HepG2 (cell line): ENCODE measurements around the gene SPRED3. TPM values are rescaled to one million over a fixed set of nuclear protein-coding genes. Genes with fewer than 3 reads are reported as not detected.

ENCODE experiments used
- AHR ChIP-seq: IDR thresholded peaks from 2 replicates; pipeline ENCODE4 v1.6.1; 2018; ENCODE audit warnings: missing genetic modification reagents, missing compliant biosample characterization
- KDM5B ChIP-seq: sonication (generic); formaldehyde crosslinking; IDR thresholded peaks from 2 replicates; pipeline ENCODE4 v1.4.0; 2020; ENCODE audit warnings: missing genetic modification reagents, mild to moderate bottlenecking, borderline replicate concordance
- THYN1 ChIP-seq: sonication (generic); formaldehyde crosslinking; IDR thresholded peaks from 2 replicates; pipeline ENCODE4 v1.8.1; 2023; ENCODE audit warnings: low read depth, mild to moderate bottlenecking, moderate library complexity, missing genetic modification reagents, borderline replicate concordance
- TMF1 ChIP-seq: sonication (generic); formaldehyde crosslinking; IDR thresholded peaks from 2 replicates; pipeline ENCODE4 v1.8.1; 2022; ENCODE audit warnings: low read depth, missing genetic modification reagents
- ZMAT3 ChIP-seq: sonication (generic); formaldehyde crosslinking; conservative IDR thresholded peaks from 2 replicates; pipeline ENCODE4 v1.7.0; 2021; ENCODE audit warnings: missing genetic modification reagents
- ZMYM2 ChIP-seq: sonication (generic); formaldehyde crosslinking; IDR thresholded peaks from 2 replicates; pipeline ENCODE4 v1.8.0; 2022; ENCODE audit warnings: mild to moderate bottlenecking, missing genetic modification reagents
- ZMYM3 ChIP-seq: sonication (generic); formaldehyde crosslinking; IDR thresholded peaks from 2 replicates; pipeline ENCODE4 v1.5.1; 2020; ENCODE audit warnings: mild to moderate bottlenecking, missing genetic modification reagents
- ZSCAN31 ChIP-seq: sonication (generic); formaldehyde crosslinking; IDR thresholded peaks from 2 replicates; pipeline ENCODE4 v1.5.0; 2020; ENCODE audit warnings: low read depth, mild to moderate bottlenecking, missing genetic modification reagents
- polyA plus RNA-seq, 8 experiments: library from polyadenylated mRNA; depleted of rRNA in 3 of 8; stranded (reverse) in 7 of 8; unstranded in 1 of 8; fragments of >200 nt; fragmentation: Illumina TruSeq in 4 of 8; extraction: Trizol in 4 of 8; gene quantifications; 2 replicates each; pipeline versions ENCODE4 v1.2.1 to v1.2.3, GENCODE V29; 2011 to 2016; ENCODE audit warnings: low read depth in 4 of 8, missing spikeins in 1 of 8, mixed read lengths in 1 of 8; ENCODE audit not compliant: insufficient read depth in 1 of 8
- total RNA-seq, 5 experiments: library from RNA; depleted of rRNA; stranded (reverse); fragments of >200 nt; fragmentation: Illumina TruSeq; extraction: Trizol; gene quantifications; 2 replicates each; pipeline ENCODE4 v1.2.3, GENCODE V29; 2016; ENCODE audit warnings: low read depth in 1 of 5
- TF ChIP-seq, protein P1 (sequence below): sonication (generic); formaldehyde crosslinking; IDR thresholded peaks from 2 replicates; pipeline ENCODE4 v1.8.1; 2023; ENCODE audit warnings: missing genetic modification reagents, inconsistent platforms, borderline replicate concordance
- TF ChIP-seq, protein P2 (sequence below): sonication (generic); formaldehyde crosslinking; IDR thresholded peaks from 2 replicates; pipeline ENCODE4 v1.4.0; 2020; ENCODE audit warnings: mild to moderate bottlenecking, missing genetic modification reagents, borderline replicate concordance

SPRED3 gene
- total and polyA plus RNA-seq, 2 of the 13 experiments (the other 11 are each of a cell fraction or from before 2014, with no cell fraction given), result 0.15 to 0.17 TPM

DNA sequence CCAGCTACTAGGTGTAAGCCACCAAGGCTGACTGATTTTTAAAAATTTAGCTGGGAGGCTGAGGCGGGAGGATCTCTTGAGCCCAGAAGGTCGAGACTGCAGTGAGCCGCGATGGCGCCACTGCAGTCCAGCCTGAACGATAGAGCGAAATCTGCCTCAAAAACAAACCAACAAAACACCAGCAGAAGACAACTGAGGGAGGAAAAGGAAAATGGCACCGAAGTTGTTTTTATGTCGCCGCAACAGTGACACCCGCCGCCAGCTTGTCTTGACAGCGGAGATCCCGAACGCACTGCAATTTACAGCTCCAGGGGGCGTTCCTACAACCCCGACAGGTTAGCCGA lies 14.1 kb downstream of the SPRED3 start (continued):
- TF ChIP-seq ZMYM3 (peak; percentile 52; the same call in 1 of the 2 replicates), ZSCAN31 (CRISPR knock-in tag) (no peak), AHR (CRISPR knock-in tag) (no peak), ZMYM2 (CRISPR knock-in tag) (no peak), KDM5B (CRISPR knock-in tag) (no peak), THYN1 (CRISPR knock-in tag) (no peak), ZMAT3 (CRISPR knock-in tag) (peak; percentile 21; the same call in 1 of the 2 replicates), TMF1 (no peak)
- TF ChIP-seq, protein P1, sequence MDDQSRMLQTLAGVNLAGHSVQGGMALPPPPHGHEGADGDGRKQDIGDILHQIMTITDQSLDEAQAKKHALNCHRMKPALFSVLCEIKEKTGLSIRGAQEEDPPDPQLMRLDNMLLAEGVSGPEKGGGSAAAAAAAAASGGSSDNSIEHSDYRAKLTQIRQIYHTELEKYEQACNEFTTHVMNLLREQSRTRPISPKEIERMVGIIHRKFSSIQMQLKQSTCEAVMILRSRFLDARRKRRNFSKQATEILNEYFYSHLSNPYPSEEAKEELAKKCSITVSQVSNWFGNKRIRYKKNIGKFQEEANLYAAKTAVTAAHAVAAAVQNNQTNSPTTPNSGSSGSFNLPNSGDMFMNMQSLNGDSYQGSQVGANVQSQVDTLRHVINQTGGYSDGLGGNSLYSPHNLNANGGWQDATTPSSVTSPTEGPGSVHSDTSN, result no peak
- TF ChIP-seq, protein P2, sequence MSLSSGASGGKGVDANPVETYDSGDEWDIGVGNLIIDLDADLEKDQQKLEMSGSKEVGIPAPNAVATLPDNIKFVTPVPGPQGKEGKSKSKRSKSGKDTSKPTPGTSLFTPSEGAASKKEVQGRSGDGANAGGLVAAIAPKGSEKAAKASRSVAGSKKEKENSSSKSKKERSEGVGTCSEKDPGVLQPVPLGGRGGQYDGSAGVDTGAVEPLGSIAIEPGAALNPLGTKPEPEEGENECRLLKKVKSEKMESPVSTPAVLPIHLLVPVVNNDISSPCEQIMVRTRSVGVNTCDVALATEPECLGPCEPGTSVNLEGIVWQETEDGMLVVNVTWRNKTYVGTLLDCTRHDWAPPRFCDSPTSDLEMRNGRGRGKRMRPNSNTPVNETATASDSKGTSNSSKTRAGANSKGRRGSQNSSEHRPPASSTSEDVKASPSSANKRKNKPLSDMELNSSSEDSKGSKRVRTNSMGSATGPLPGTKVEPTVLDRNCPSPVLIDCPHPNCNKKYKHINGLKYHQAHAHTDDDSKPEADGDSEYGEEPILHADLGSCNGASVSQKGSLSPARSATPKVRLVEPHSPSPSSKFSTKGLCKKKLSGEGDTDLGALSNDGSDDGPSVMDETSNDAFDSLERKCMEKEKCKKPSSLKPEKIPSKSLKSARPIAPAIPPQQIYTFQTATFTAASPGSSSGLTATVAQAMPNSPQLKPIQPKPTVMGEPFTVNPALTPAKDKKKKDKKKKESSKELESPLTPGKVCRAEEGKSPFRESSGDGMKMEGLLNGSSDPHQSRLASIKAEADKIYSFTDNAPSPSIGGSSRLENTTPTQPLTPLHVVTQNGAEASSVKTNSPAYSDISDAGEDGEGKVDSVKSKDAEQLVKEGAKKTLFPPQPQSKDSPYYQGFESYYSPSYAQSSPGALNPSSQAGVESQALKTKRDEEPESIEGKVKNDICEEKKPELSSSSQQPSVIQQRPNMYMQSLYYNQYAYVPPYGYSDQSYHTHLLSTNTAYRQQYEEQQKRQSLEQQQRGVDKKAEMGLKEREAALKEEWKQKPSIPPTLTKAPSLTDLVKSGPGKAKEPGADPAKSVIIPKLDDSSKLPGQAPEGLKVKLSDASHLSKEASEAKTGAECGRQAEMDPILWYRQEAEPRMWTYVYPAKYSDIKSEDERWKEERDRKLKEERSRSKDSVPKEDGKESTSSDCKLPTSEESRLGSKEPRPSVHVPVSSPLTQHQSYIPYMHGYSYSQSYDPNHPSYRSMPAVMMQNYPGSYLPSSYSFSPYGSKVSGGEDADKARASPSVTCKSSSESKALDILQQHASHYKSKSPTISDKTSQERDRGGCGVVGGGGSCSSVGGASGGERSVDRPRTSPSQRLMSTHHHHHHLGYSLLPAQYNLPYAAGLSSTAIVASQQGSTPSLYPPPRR (CRISPR knock-in tag), result no peak
